ENCODE measurements around the gene CLCN7.
"Not testable (repeated sequence)": the region's sequence is repeated elsewhere in the genome, so short reads cannot be mapped to it uniquely, and the experiment has no call there.

The CLCN7 gene

GRCh38 chr16:1443980-1444729 lies 30.7 kb downstream of the CLCN7 start, which contains the start of gene CCDC154:
CCDC154 (minus strand) TSS chr16:1444556; CDS start chr16:1444322, 234 bp downstream.
- ChIA-PET POLR2A (no interaction called here), CTCF (interaction anchor here (1.0 kb wide), 1 partner anchor 16 kb away, joined by 4 read pairs; no protein-coding TSS in a partner anchor)
- H3K4me3 ChIP-seq (ENCODE audit: control insufficient read depth in 1 of 7, extremely low read depth in 1 of 7, insufficient read depth in 4 of 7, low read depth in 2 of 7, low read length in 6 of 7): no peak within 1 kb of the TSS
- no peaks in the 10 kb centered on the region for H3K4me1 ChIP-seq (ENCODE audit: control extremely low read depth in 1 of 4, control insufficient read depth in 4 of 4, insufficient read depth in 4 of 4, low read length in 3 of 4)
- WGBS (ENCODE audit: insufficient coverage): 92% methylated on average over 19 of the region's 27 CpGs
- no peak within 1 kb of the TSS for H3K27ac ChIP-seq (ENCODE audit: insufficient read depth in 1 of 2, low read depth in 1 of 2, low read length in 2 of 2, poor library complexity in 1 of 2, severe bottlenecking in 2 of 2)
- H3K27me3 ChIP-seq (replicated peaks in 2 of 5; ENCODE audit: control insufficient read depth in 4 of 5, insufficient read depth in 5 of 5, low read length in 4 of 5): no peaks in the 10 kb centered on the region
- no peaks in the 10 kb centered on the region for H3K9me3 ChIP-seq (ENCODE audit: control extremely low read depth in 1 of 5, control insufficient read depth in 4 of 5, insufficient read depth in 2 of 5, low read depth in 1 of 5, low read length in 4 of 5)
- peaks cover 2 to 39% (median 28%) of the 10 kb centered on the region in 4 experiments for H3K36me3 ChIP-seq (ENCODE audit: control insufficient read depth in 4 of 4, insufficient read depth in 4 of 4, low read length in 3 of 4)
- DNase-seq: no peak

- Histone ChIP-seq H3K4me3 (ENCODE audit: control insufficient read depth in 1 of 7, extremely low read depth in 1 of 7, insufficient read depth in 4 of 7, low read depth in 2 of 7, low read length in 6 of 7) (no peak overlapping the region), H3K36me3 (ENCODE audit: control insufficient read depth in 4 of 4, insufficient read depth in 4 of 4, low read length in 3 of 4) (peaks cover 2 to 33% (median 23%) of the 10 kb centered on the region in 4 experiments), H3K27ac (ENCODE audit: insufficient read depth in 1 of 2, low read depth in 1 of 2, low read length in 2 of 2, poor library complexity in 1 of 2, severe bottlenecking in 2 of 2) (no peak overlapping the region), H3K4me1 (ENCODE audit: control extremely low read depth in 1 of 4, control insufficient read depth in 4 of 4, insufficient read depth in 4 of 4, low read length in 3 of 4) (no peaks in the 10 kb centered on the region), H3K27me3 (replicated peaks in 2 of 5; ENCODE audit: control insufficient read depth in 4 of 5, insufficient read depth in 5 of 5, low read length in 4 of 5) (no peaks in the 10 kb centered on the region), H3K9me3 (ENCODE audit: control extremely low read depth in 1 of 5, control insufficient read depth in 4 of 5, insufficient read depth in 2 of 5, low read depth in 1 of 5, low read length in 4 of 5) (no peaks in the 10 kb centered on the region)
- WGBS (ENCODE audit: insufficient coverage): 94% methylated on average over 35 of the region's 38 CpGs
- ChIA-PET CTCF (no interaction called here), POLR2A (no interaction called here)
- DNase-seq: no peak
Observed at GRCh38 chr16:1443403-1443973, 31.3 kb downstream of the CLCN7 start.

- peaks cover 2 to 25% (median 16%) of the 10 kb centered on the region in 4 experiments for H3K36me3 ChIP-seq (ENCODE audit: control insufficient read depth in 4 of 4, insufficient read depth in 4 of 4, low read length in 3 of 4)
- POLR2A ChIA-PET: no interaction called here
- WGBS (ENCODE audit: insufficient coverage): 98% methylated on average over 20 of the region's 24 CpGs
Observed at GRCh38 chr16:1442697-1443096, 32.1 kb downstream of the CLCN7 start.

GRCh38 chr16:1441391-1441829 lies 33.4 kb downstream of the CLCN7 start:
- POLR2A ChIA-PET: interaction anchor here (0.6 kb wide), 1 partner anchor 1623 kb away, joined by 5 read pairs; no protein-coding TSS in a partner anchor
- Histone ChIP-seq H3K4me3 (ENCODE audit: control insufficient read depth in 1 of 7, extremely low read depth in 1 of 7, insufficient read depth in 4 of 7, low read depth in 2 of 7, low read length in 6 of 7) (no peak overlapping the region), H3K36me3 (ENCODE audit: control insufficient read depth in 4 of 4, insufficient read depth in 4 of 4, low read length in 3 of 4) (peaks cover 2 to 14% (median 8%) of the 10 kb centered on the region in 4 experiments), H3K4me1 (ENCODE audit: control extremely low read depth in 1 of 4, control insufficient read depth in 4 of 4, insufficient read depth in 4 of 4, low read length in 3 of 4) (no peaks in the 10 kb centered on the region), H3K27ac (ENCODE audit: insufficient read depth in 1 of 2, low read depth in 1 of 2, low read length in 2 of 2, poor library complexity in 1 of 2, severe bottlenecking in 2 of 2) (no peak overlapping the region), H3K9me3 (ENCODE audit: control extremely low read depth in 1 of 5, control insufficient read depth in 4 of 5, insufficient read depth in 2 of 5, low read depth in 1 of 5, low read length in 4 of 5) (no peaks in the 10 kb centered on the region), H3K27me3 (replicated peaks in 2 of 5; ENCODE audit: control insufficient read depth in 4 of 5, insufficient read depth in 5 of 5, low read length in 4 of 5) (no peaks in the 10 kb centered on the region)
- 97% methylated on average over 21 of the region's 22 CpGs for WGBS (ENCODE audit: insufficient coverage)
- CTCF ChIA-PET: interaction anchor here (0.9 to 1.1 kb wide), 2 partner anchors 13 to 17 kb away, joined by 3 read pairs; no protein-coding TSS in a partner anchor
- no peak for DNase-seq

More at GRCh38 chr16:1442697-1443096, 32.1 kb downstream of the CLCN7 start:
- Histone ChIP-seq H3K9me3 (ENCODE audit: control extremely low read depth in 1 of 5, control insufficient read depth in 4 of 5, insufficient read depth in 2 of 5, low read depth in 1 of 5, low read length in 4 of 5) (no peaks in the 10 kb centered on the region), H3K27ac (ENCODE audit: insufficient read depth in 1 of 2, low read depth in 1 of 2, low read length in 2 of 2, poor library complexity in 1 of 2, severe bottlenecking in 2 of 2) (no peak overlapping the region), H3K27me3 (replicated peaks in 2 of 5; ENCODE audit: control insufficient read depth in 4 of 5, insufficient read depth in 5 of 5, low read length in 4 of 5) (no peaks in the 10 kb centered on the region), H3K4me1 (ENCODE audit: control extremely low read depth in 1 of 4, control insufficient read depth in 4 of 4, insufficient read depth in 4 of 4, low read length in 3 of 4) (no peaks in the 10 kb centered on the region), H3K4me3 (ENCODE audit: control insufficient read depth in 1 of 7, extremely low read depth in 1 of 7, insufficient read depth in 4 of 7, low read depth in 2 of 7, low read length in 6 of 7) (no peak overlapping the region)
- CTCF ChIA-PET: interaction anchor here (1.1 kb wide), 1 partner anchor 14 kb away, joined by 3 read pairs; no protein-coding TSS in a partner anchor
- no peak for DNase-seq

GRCh38 chr16:1439699-1440074 lies 35.1 kb downstream of the CLCN7 start:
- H3K9me3 ChIP-seq (ENCODE audit: control extremely low read depth in 1 of 5, control insufficient read depth in 4 of 5, insufficient read depth in 2 of 5, low read depth in 1 of 5, low read length in 4 of 5); H3K27ac ChIP-seq (ENCODE audit: insufficient read depth in 1 of 2, low read depth in 1 of 2, low read length in 2 of 2, poor library complexity in 1 of 2, severe bottlenecking in 2 of 2); POLR2A ChIA-PET; H3K4me3 ChIP-seq (ENCODE audit: control insufficient read depth in 1 of 7, extremely low read depth in 1 of 7, insufficient read depth in 4 of 7, low read depth in 2 of 7, low read length in 6 of 7); H3K36me3 ChIP-seq (ENCODE audit: control insufficient read depth in 4 of 4, insufficient read depth in 4 of 4, low read length in 3 of 4); DNase-seq; CTCF ChIA-PET; H3K4me1 ChIP-seq (ENCODE audit: control extremely low read depth in 1 of 4, control insufficient read depth in 4 of 4, insufficient read depth in 4 of 4, low read length in 3 of 4); H3K27me3 ChIP-seq (replicated peaks in 2 of 5; ENCODE audit: control insufficient read depth in 4 of 5, insufficient read depth in 5 of 5, low read length in 4 of 5): not testable (repeated sequence)
- 100% methylated on average over 4 of the region's 4 CpGs for WGBS (ENCODE audit: insufficient coverage)

- Histone ChIP-seq H3K27ac (ENCODE audit: insufficient read depth in 1 of 2, low read depth in 1 of 2, low read length in 2 of 2, poor library complexity in 1 of 2, severe bottlenecking in 2 of 2) (no peak overlapping the region), H3K36me3 (ENCODE audit: control insufficient read depth in 4 of 4, insufficient read depth in 4 of 4, low read length in 3 of 4) (peaks cover 0 to 2% (median 0%) of the 10 kb centered on the region in 4 experiments), H3K9me3 (ENCODE audit: control extremely low read depth in 1 of 5, control insufficient read depth in 4 of 5, insufficient read depth in 2 of 5, low read depth in 1 of 5, low read length in 4 of 5) (no peaks in the 10 kb centered on the region), H3K27me3 (replicated peaks in 2 of 5; ENCODE audit: control insufficient read depth in 4 of 5, insufficient read depth in 5 of 5, low read length in 4 of 5) (no peaks in the 10 kb centered on the region), H3K4me1 (ENCODE audit: control extremely low read depth in 1 of 4, control insufficient read depth in 4 of 4, insufficient read depth in 4 of 4, low read length in 3 of 4) (no peaks in the 10 kb centered on the region), H3K4me3 (ENCODE audit: control insufficient read depth in 1 of 7, extremely low read depth in 1 of 7, insufficient read depth in 4 of 7, low read depth in 2 of 7, low read length in 6 of 7) (no peak overlapping the region)
- CTCF ChIA-PET: no interaction called here
- POLR2A ChIA-PET: no interaction called here
- 94% methylated on average over 20 of the region's 27 CpGs for WGBS (ENCODE audit: insufficient coverage)
- DNase-seq: no peak
Observed at GRCh38 chr16:1439058-1439698, 35.6 kb downstream of the CLCN7 start.

Measured in common myeloid progenitor, CD34-positive (primary cell).